ENCODE measurements around the gene GCGR.

Gene GCGR

DNA sequence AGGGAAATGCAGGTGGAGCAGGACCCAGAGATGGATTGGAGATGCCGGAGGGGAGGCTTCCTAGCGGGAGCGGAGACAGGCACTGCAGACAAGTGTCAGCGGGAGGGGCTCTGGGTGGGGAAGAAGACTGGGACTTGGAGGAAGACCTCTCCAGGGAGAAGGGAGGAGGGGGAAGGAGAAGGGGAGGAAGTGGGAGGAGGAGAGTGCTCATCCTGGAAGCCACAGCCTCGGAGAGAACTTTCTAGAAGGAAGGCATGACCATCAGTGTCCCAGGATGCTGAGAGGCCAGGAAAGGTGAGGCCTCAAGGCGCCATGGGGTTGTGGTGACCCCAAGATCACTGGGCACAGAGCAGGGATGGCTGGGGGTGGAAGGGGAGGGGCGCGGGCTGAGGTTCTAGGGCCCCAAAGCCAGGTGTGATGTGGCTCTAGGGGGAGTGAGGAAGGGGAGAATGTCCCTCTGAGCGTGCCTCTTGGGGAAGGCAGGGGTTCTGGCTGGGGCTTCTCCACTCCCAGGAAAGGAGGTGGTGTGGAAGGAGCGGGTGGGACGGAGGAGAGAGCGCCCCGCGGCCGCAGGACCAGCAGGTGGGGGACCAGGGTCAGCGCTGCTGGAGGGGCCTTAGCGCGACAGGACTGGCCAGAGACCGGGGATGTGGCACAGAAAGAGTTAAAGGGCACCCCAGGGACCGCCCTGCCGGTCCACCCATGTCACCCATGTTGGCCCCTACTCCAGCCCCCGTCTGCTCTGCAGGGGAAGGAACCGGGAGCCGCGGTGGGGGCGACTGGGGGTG, 900 bp upstream of the GCGR start:
- TF ChIP-seq EZH2 (IDR thresholded peaks at IDR 0.05; ENCODE audit: borderline replicate concordance, low read length) = no peak
- TF ChIP-seq, protein P1, sequence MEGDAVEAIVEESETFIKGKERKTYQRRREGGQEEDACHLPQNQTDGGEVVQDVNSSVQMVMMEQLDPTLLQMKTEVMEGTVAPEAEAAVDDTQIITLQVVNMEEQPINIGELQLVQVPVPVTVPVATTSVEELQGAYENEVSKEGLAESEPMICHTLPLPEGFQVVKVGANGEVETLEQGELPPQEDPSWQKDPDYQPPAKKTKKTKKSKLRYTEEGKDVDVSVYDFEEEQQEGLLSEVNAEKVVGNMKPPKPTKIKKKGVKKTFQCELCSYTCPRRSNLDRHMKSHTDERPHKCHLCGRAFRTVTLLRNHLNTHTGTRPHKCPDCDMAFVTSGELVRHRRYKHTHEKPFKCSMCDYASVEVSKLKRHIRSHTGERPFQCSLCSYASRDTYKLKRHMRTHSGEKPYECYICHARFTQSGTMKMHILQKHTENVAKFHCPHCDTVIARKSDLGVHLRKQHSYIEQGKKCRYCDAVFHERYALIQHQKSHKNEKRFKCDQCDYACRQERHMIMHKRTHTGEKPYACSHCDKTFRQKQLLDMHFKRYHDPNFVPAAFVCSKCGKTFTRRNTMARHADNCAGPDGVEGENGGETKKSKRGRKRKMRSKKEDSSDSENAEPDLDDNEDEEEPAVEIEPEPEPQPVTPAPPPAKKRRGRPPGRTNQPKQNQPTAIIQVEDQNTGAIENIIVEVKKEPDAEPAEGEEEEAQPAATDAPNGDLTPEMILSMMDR (IDR thresholded peaks at IDR 0.05; ENCODE audit: low read length) = no peak
- Histone ChIP-seq H3K4me3 (ENCODE audit: low read depth, low read length, poor library complexity, severe bottlenecking) (no peak overlapping the region), H3K36me3 (ENCODE audit: insufficient read depth, low read length) (no peaks in the 10 kb centered on the region)

DNA sequence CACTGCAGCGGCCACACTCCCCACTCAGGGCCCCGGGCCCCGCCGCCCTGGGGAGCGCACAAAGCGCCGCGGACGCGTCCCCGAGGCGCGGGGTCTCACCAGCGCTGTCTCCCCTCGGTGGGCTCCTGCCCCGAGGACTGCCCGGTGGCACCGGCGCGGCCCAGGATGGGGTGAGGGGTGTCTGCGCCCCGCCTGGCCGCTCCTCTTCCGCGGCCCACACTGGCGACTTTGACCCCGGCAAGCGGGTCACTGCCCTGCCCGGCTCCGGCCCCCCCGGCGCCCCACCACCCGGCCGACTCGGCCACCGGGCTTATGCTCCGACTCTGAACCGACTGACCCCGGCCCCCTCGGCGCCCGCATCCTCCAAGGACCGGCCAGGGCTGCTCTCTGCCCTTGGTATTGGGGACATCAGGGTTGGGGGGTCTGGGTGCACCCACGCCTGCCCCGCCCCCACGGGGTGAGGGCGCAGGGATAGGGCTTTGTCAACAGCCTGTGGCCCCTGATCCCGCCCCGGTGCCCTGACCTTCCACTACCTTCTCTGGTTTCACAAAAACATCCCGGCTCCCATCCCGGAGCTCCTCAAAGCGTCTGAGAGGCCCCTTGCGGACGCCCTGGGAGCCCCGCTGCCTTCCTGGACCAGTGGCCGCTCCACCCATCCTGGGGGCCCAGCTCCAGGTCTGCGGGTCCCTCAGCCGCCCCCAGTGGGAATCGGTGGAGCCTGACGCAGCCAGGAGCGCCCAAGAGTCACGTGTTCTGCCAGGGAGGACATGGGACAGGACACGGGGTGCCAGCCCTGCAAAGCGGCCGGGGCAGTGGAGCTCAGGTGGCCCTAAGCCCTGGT, 829 bp downstream of the GCGR start:
- H3K9me2 ChIP-seq (ENCODE audit: low read depth, low read length) = no peaks in the 10 kb centered on the region
- no peak overlapping the region for H3K9ac ChIP-seq (ENCODE audit: low read length)
- H3K27me3 ChIP-seq (ENCODE audit: insufficient read depth, low read length) = peaks cover 28% of the 10 kb centered on the region
- no peaks in the 10 kb centered on the region for H3K36me3 ChIP-seq (ENCODE audit: insufficient read depth, low read length)
- no peaks in the 10 kb centered on the region for H3K79me2 ChIP-seq (ENCODE audit: insufficient read depth, low read length)
- no peak overlapping the region for H2AFZ ChIP-seq (ENCODE audit: low read length)
- H3K27ac ChIP-seq (ENCODE audit: low read depth, low read length, poor library complexity, severe bottlenecking) = no peak overlapping the region
- no peaks in the 10 kb centered on the region for H3K4me1 ChIP-seq (ENCODE audit: insufficient read depth, low read length, severe bottlenecking)
- H3K4me3 ChIP-seq (ENCODE audit: low read depth, low read length, poor library complexity, severe bottlenecking) = no peak overlapping the region
- no peak overlapping the region for H3K4me2 ChIP-seq (ENCODE audit: low read length)
- no peaks in the 10 kb centered on the region; the same call in 1 of the 2 replicates for H3K9me3 ChIP-seq (ENCODE audit: low read length)
- no peaks in the 10 kb centered on the region for H4K20me1 ChIP-seq (ENCODE audit: insufficient read depth, low read length)
- no peak for TF ChIP-seq EZH2 (IDR thresholded peaks at IDR 0.05; ENCODE audit: borderline replicate concordance, low read length)
- TF ChIP-seq, protein P1 (IDR thresholded peaks at IDR 0.05; ENCODE audit: low read length) = no peak
- H3F3A ChIP-seq (ENCODE audit: insufficient read depth, low read length) = no peaks in the 10 kb centered on the region

More for the DNA sequence above, 900 bp upstream of the GCGR start:
- Histone ChIP-seq H3K27me3 (ENCODE audit: insufficient read depth, low read length) (peaks cover 22% of the 10 kb centered on the region), H3K9me2 (ENCODE audit: low read depth, low read length) (no peaks in the 10 kb centered on the region), H3F3A (ENCODE audit: insufficient read depth, low read length) (no peaks in the 10 kb centered on the region), H3K9me3 (ENCODE audit: low read length) (no peaks in the 10 kb centered on the region; the same call in 1 of the 2 replicates), H2AFZ (ENCODE audit: low read length) (no peak overlapping the region), H3K4me2 (ENCODE audit: low read length) (no peak overlapping the region), H3K4me1 (ENCODE audit: insufficient read depth, low read length, severe bottlenecking) (no peaks in the 10 kb centered on the region), H3K27ac (ENCODE audit: low read depth, low read length, poor library complexity, severe bottlenecking) (no peak overlapping the region), H3K9ac (ENCODE audit: low read length) (no peak overlapping the region), H4K20me1 (ENCODE audit: insufficient read depth, low read length) (no peaks in the 10 kb centered on the region), H3K79me2 (ENCODE audit: insufficient read depth, low read length) (no peaks in the 10 kb centered on the region)

DNA sequence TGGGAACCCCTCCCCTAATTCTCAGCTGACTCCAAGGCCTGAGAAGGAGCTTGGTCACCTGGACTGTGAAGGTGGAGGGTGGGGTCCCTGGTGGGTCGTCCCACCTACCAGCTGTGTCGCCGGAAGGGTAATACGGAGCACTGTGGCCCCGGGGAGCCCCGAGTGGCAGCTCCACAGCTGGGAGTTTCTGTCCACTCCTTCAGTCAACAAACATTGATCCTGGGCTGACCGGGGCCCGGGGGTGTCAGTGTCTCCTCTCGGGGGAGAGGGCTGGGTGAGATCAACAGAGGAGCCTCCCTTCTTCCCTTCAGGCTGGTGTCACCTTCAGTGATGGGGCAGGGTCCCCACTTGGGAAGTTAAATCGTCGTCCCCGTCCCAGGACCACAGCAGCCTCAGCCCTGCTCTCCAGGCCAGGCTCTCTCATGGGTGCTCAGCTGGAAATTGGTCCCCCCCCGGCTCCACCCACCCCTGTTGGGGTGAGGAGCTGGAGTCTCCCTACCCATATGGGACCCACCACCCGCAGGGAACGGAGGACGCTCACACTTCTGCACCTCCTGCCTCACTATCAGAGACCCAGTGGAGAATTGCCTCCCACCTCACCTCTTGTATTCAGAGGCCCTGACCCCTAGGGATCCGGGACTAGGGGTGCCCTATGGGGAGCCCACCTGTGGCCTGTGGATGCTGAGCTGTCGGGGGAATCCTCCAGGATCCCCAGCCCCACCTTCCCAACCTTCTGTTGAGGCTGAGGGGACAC, 1.9 kb downstream of the GCGR start:
- H3K9me3 ChIP-seq (ENCODE audit: low read length) = no peaks in the 10 kb centered on the region; the same call in 1 of the 2 replicates
- no peak overlapping the region for H3K9ac ChIP-seq (ENCODE audit: low read length)
- TF ChIP-seq, protein P1 (IDR thresholded peaks at IDR 0.05; ENCODE audit: low read length) = no peak
- TF ChIP-seq EZH2 (IDR thresholded peaks at IDR 0.05; ENCODE audit: borderline replicate concordance, low read length) = no peak
- no peaks in the 10 kb centered on the region for H3K79me2 ChIP-seq (ENCODE audit: insufficient read depth, low read length)
- H3K27ac ChIP-seq (ENCODE audit: low read depth, low read length, poor library complexity, severe bottlenecking) = no peak overlapping the region
- no peaks in the 10 kb centered on the region for H3F3A ChIP-seq (ENCODE audit: insufficient read depth, low read length)
- H3K4me1 ChIP-seq (ENCODE audit: insufficient read depth, low read length, severe bottlenecking) = no peaks in the 10 kb centered on the region
- H3K36me3 ChIP-seq (ENCODE audit: insufficient read depth, low read length) = no peaks in the 10 kb centered on the region
- no peak overlapping the region for H3K4me2 ChIP-seq (ENCODE audit: low read length)
- H3K9me2 ChIP-seq (ENCODE audit: low read depth, low read length) = no peaks in the 10 kb centered on the region
- H4K20me1 ChIP-seq (ENCODE audit: insufficient read depth, low read length) = no peaks in the 10 kb centered on the region
- H3K4me3 ChIP-seq (ENCODE audit: low read depth, low read length, poor library complexity, severe bottlenecking) = no peak overlapping the region
- H2AFZ ChIP-seq (ENCODE audit: low read length) = no peak overlapping the region
- H3K27me3 ChIP-seq (ENCODE audit: insufficient read depth, low read length) = peaks cover 19% of the 10 kb centered on the region

Data from OCI-LY1 (cell line).